Keratinocyte (primary cell): ENCODE measurements around the gene UPK3BL1. TPM values are rescaled to one million over a fixed set of nuclear protein-coding genes. Genes with fewer than 3 reads are reported as not detected.
"Not testable (repeated sequence)": the region's sequence is repeated elsewhere in the genome, so short reads cannot be mapped to it uniquely, and the experiment has no call there.

Experiments used
- DNase-seq: peaks from one replicate; pipeline ENCODE4 v3.0.0-alpha.2; 2011; ENCODE audit warnings: low read depth, missing footprints, low spot score
- FAIRE-seq: peaks from 2 replicates; lab custom pipeline; 2011; peaks lifted over from hg19 to GRCh38; lab: Jason Lieb, UNC
- H2AFZ ChIP-seq: 2 replicates; pipeline ENCODE4 v1.6.0; 2012; ENCODE audit warnings: low read length, control low read depth, inconsistent platforms; ENCODE audit not compliant: control insufficient read depth
- H3K27ac ChIP-seq: 2 replicates; pipeline ENCODE4 v1.5.1; 2011; ENCODE audit warnings: low read length; ENCODE audit not compliant: control insufficient read depth, insufficient read depth
- H3K27me3 ChIP-seq: 3 replicates; pipeline ENCODE4 v1.6.0; 2011; ENCODE audit warnings: low read length; ENCODE audit not compliant: control insufficient read depth, insufficient read depth; ENCODE audit errors: extremely low read depth
- H3K36me3 ChIP-seq, 2 experiments: 2 replicates in 1 of 2; 3 replicates in 1 of 2; pipeline ENCODE4 v1.5.1; 2011; ENCODE audit warnings: low read length in 2 of 2, mild to moderate bottlenecking in 1 of 2; ENCODE audit not compliant: control insufficient read depth in 2 of 2, insufficient read depth in 2 of 2; ENCODE audit errors: extremely low read depth in 1 of 2
- H3K4me1 ChIP-seq: 3 replicates; pipeline ENCODE4 v1.5.1; 2011; ENCODE audit warnings: low read length; ENCODE audit not compliant: control insufficient read depth, insufficient read depth; ENCODE audit errors: extremely low read depth
- H3K4me2 ChIP-seq: 3 replicates; pipeline ENCODE4 v1.6.0; 2011; ENCODE audit warnings: low read depth, low read length; ENCODE audit not compliant: control insufficient read depth, insufficient read depth; ENCODE audit errors: extremely low read depth
- H3K4me3 ChIP-seq, 3 experiments: fragments of 200-600 bp in 1 of 3; sonication (generic) in 1 of 3; 2 replicates in 2 of 3; 3 replicates in 1 of 3; pipeline ENCODE4 v1.5.1; 2011 to 2016; ENCODE audit warnings: low read length in 3 of 3, mild to moderate bottlenecking in 3 of 3, control low read depth in 2 of 3, inconsistent platforms in 1 of 3, low read depth in 1 of 3, mixed read lengths in 1 of 3, mixed run types in 1 of 3, moderate library complexity in 1 of 3; ENCODE audit not compliant: control insufficient read depth in 2 of 3, insufficient read depth in 2 of 3; ENCODE audit errors: extremely low read depth in 1 of 3
- H3K79me2 ChIP-seq: 2 replicates; pipeline ENCODE4 v1.6.0; 2012; ENCODE audit warnings: low read length; ENCODE audit not compliant: control insufficient read depth, insufficient read depth
- H3K9ac ChIP-seq: 3 replicates; pipeline ENCODE4 v1.6.0; 2011; ENCODE audit warnings: low read length; ENCODE audit not compliant: control insufficient read depth, insufficient read depth; ENCODE audit errors: extremely low read depth
- H3K9me1 ChIP-seq: 3 replicates; pipeline ENCODE4 v1.6.0; 2011; ENCODE audit warnings: low read length; ENCODE audit not compliant: control insufficient read depth, insufficient read depth; ENCODE audit errors: extremely low read depth
- H3K9me3 ChIP-seq: 2 replicates; pipeline ENCODE4 v1.5.1; 2012; ENCODE audit warnings: low read depth, low read length; ENCODE audit not compliant: control insufficient read depth
- H4K20me1 ChIP-seq: 3 replicates; pipeline ENCODE4 v1.6.0; 2011; ENCODE audit warnings: low read length; ENCODE audit not compliant: control insufficient read depth, insufficient read depth; ENCODE audit errors: extremely low read depth
- dilution Hi-C: fragments of 300-500 bp; cut with MboI; formaldehyde crosslinking; loops from one replicate; pipeline ENCODE4 v1.7.0; 2020; ENCODE audit warnings: low sequenced_read_pairs; ENCODE audit not compliant: extremely low pct_ligation_motif_present
- polyA plus RNA-seq, 5 experiments: library from polyadenylated mRNA; depleted of rRNA in 3 of 5; stranded (reverse) in 3 of 5; stranded (forward) in 1 of 5; unstranded in 1 of 5; fragments of >200 nt; gene quantifications; 1 replicate in 1 of 5; 2 replicates in 3 of 5; 3 replicates in 1 of 5; pipeline versions ENCODE4 v1.2.1 to v1.2.3, GENCODE V29; 2011 to 2012; ENCODE audit warnings: missing spikeins in 2 of 5, low read depth in 1 of 5, low replicate concordance in 1 of 5
- small RNA-seq, 3 experiments: library from RNA; depleted of rRNA; stranded (forward); fragments of <200 nt; gene quantifications; one replicate each; pipeline ENCODE3, GENCODE V24; 2012; ENCODE audit warnings: low read depth in 3 of 3, low replicate concordance in 1 of 3; ENCODE audit not compliant: insufficient read length in 3 of 3

UPK3BL1 gene
- polyA plus RNA-seq, 1 donor (not counting 4 experiments of a cell fraction or from before 2014, with no cell fraction given) = 48.2 TPM

GRCh38 chr7:102589857-102590256 is 52.7 kb downstream of the UPK3BL1 start:
- H3K9me1 ChIP-seq, H3K4me1 ChIP-seq, H3K4me3 ChIP-seq, H3K36me3 ChIP-seq, H3K9me3 ChIP-seq, H3K79me2 ChIP-seq, DNase-seq, dilution Hi-C loops, H3K27ac ChIP-seq, H4K20me1 ChIP-seq, H3K4me2 ChIP-seq, H3K27me3 ChIP-seq, H2AFZ ChIP-seq, H3K9ac ChIP-seq, FAIRE-seq: not testable (repeated sequence)

Small RNAs within 50 kb of the gene (small RNA-seq; reads per million reads assigned to genes)
- gene AC105052.3 (0 reads per million in 3 experiments), gene UPK3BL1 (0 reads per million in 3 experiments)

Other genes with a start within 250 kb of the UPK3BL1 start
- 12.5 to 16.1 TPM (median 12.9 TPM) in 3 replicates for gene PRKRIP1, start 246.4 kb downstream of the UPK3BL1 start, polyA plus RNA-seq
- gene ORAI2, start 209.2 kb downstream of the UPK3BL1 start, polyA plus RNA-seq = 2.0 to 4.3 TPM (median 4.1 TPM) in 3 replicates
- 3.1 to 5.5 TPM (median 3.7 TPM) in 3 replicates for gene ALKBH4, start 177.9 kb downstream of the UPK3BL1 start, polyA plus RNA-seq
- gene LRWD1, start 177.8 kb downstream of the UPK3BL1 start, polyA plus RNA-seq = 11.3 to 15.3 TPM (median 14.4 TPM) in 3 replicates
- 65.0 to 71.8 TPM (median 65.9 TPM) in 3 replicates for gene POLR2J, start 163.9 kb downstream of the UPK3BL1 start, polyA plus RNA-seq
- 0.45 to 1.2 TPM (median 0.49 TPM) in 3 replicates for gene RASA4B, start 125.0 kb downstream of the UPK3BL1 start, polyA plus RNA-seq
- gene UPK3BL2, start 99.1 kb downstream of the UPK3BL1 start, polyA plus RNA-seq = 4.6 to 27.3 TPM (median 6.3 TPM) in 3 replicates
- gene SPDYE2, start 91.6 kb downstream of the UPK3BL1 start, polyA plus RNA-seq = not detected in 3 replicates
- gene POLR2J3, start 70.2 kb downstream of the UPK3BL1 start, polyA plus RNA-seq = 30.0 to 93.6 TPM (median 44.4 TPM) in 3 replicates
- 0.39 to 1.3 TPM (median 1.1 TPM) in 3 replicates for gene RASA4, start 26.0 kb downstream of the UPK3BL1 start, polyA plus RNA-seq
- gene SPDYE2B, start 7.5 kb upstream of the UPK3BL1 start, polyA plus RNA-seq = not detected in 3 replicates
- 1.9 to 3.1 TPM (median 2.8 TPM) in 3 replicates for gene POLR2J2, start 28.9 kb upstream of the UPK3BL1 start, polyA plus RNA-seq
- gene FAM185A, start 106.2 kb upstream of the UPK3BL1 start, polyA plus RNA-seq = 2.9 to 7.3 TPM (median 4.1 TPM) in 3 replicates